DMS153 (cell line): Measurements from ENCODE around the gene KRTAP17-1.
"Not testable (repeated sequence)": the region's sequence is repeated elsewhere in the genome, so short reads cannot be mapped to it uniquely, and the experiment has no call there.

Source experiments
- DNase-seq: peaks from one replicate; lab custom pipeline; 2025; lab: John Stamatoyannopoulos, UW

KRTAP17-1 gene

DNA sequence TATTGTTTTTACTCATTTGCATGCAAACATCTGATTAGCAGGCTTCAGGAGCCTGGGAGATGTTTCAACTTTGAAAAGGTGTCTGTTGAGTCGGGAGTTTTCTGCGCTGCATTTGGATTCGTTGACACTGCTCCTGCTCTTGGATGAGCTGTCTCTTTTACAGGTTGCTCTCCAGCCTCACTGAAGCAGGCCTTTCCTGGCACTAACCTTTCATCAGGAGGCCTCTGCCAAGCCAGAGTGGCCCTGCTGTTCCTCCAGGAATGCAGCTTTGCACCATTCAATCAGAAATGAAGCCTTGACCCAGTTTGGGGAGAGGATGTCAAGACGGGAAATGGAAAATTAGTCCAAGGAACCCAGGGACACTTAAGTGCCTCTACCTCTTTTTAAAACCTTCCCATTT is 12.5 kb downstream of the KRTAP17-1 start:
- DNase-seq = no peak

DNA sequence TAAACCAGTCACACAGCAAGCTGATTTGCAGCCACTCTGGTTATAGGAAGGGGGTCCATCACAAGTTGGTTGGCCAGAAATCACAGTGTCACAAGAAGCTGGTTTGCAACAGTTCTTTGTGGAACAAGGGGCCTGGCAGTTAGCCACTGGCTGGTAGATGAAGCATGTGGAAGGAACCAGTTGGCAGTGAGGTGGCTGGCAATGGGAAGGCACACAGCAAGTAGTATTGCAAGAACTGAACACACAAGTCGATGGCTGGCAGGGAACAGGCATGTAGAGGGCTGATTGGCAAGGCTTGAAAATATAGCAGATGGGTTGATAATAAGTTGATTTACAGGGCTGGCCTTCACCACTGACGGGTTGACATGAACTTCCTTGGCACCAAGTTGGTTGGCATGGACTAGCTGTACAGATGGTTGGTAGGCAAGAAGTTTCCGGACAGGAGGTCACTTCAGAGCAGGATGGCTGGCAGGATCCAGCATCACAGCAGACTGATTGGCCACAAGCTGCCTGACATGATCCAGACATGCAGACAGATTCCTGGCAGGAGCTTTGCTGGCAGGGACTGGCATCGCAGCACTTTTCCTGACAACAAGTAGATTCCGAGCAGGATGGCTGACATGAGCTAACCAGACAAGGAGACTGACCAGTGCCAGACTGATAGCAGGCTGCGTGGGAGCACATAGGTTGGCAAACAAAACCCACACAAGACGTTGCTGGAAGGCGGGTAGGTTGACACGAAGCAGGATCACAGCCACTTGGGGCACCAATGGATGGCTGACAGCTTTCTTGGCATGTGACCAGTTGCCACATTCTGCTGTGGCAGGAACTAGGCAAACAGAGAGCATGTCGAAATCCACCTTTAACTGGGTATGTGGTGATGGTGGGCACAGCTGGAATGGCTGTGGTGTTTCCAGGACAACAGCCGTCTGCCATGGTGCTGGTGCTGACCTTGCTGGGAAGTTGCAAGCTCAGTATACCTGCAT is 13.3 kb downstream of the KRTAP17-1 start, which contains the start of gene KRTAP29-1:
Gene KRTAP29-1 (minus strand): TSS at position 936 of the 986 bp plus-strand sequence. CDS start 0 bp downstream, at position 936.
- DNase-seq = no peak

DNA sequence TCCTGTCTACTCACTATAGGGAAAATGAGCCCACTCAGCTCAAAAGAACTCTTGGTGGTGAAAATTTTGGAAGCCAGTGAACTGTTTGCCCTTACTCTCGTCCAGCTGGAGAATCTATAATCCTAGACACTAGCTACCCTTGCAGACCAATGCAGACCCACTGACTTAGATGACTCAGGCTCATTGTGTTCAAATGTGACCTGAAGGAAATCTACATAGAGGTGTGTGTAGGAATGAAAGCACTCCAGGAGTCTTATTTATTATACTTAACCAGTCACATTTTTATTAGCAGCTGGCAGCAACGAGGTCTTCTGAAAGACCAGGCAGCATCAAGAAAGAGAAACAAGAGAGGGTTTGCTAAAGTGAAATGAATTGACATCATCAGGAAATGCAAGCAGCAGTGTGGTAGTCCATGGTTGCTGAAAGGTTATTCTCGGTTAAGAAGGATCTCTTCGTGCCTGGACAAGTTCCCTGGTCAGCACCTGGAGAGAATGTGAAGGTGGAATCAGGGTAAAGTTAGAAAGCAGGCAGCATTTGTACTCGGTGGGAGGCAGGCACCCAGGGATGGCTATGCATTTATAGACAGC is 14.2 kb downstream of the KRTAP17-1 start:
- DNase-seq = no peak

DNA sequence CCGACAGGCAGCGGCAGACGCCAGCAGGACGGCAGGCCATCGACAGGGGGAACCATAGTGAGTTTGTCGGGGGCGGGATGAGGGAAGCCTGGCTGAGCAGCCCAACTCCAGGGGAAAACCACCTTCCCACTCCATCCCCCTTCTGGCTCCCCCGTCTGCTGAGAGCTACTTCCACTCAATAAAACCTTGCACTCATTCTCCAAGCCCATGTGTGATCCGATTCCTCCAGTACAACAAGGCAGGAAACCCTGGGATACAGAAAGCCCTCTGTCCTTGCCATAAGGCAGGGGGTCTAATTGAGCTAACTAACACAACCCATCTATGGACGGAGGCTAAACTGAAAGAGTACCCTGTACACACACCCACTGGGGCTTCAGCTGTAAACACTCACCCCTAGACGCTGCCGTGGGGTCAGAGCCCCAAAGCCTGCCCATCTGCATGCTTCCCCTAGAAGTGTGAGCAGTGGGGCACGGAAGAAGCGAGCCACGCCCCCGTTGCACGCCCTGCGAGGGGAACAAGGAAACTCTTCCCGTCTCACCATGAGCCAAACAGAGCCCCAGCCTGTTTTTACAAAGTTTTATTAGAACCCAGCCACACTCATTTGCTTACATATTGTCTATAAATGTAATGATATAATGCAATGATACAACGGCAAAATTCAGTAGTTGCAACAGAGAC is 16.9 kb downstream of the KRTAP17-1 start:
- no peak for DNase-seq

DNA sequence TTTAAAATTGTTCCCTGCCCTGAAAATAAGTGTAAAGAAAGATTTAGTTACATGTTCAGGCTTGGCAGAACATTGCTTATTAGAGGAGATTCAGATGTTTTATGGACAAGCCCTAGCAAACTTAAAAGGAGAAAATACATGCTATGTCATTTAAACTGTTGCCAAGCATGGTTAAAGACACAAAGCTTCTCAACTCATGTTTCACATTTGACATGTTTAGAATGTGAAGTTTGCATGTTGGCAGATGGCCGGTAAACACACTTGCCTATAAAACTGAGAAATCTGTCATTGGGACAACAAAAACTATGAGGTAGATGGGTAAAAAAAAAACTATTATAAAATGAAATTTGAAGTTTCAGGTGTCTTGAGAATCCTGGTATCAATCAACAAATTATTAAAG is 18.7 kb downstream of the KRTAP17-1 start:
- DNase-seq = no peak

DNA sequence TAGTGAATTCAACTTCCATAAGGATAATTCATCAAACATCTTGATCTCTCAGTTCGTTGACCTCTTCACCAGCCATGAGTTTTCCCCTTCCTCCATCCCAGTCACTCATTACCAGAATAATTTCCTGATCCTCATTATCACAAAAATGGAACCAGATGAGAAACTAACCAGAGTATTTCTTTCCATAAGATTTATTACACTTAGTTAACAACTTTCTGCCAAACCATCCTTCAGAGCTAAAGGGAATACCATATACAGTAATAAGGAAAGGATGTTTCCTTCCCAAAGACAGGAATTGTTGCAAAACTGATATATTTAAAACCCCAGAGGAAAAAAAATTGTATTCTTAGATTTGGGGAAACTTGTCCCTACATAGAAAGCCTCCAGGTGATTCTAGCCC is 21.5 kb downstream of the KRTAP17-1 start:
- no peak for DNase-seq

DNA sequence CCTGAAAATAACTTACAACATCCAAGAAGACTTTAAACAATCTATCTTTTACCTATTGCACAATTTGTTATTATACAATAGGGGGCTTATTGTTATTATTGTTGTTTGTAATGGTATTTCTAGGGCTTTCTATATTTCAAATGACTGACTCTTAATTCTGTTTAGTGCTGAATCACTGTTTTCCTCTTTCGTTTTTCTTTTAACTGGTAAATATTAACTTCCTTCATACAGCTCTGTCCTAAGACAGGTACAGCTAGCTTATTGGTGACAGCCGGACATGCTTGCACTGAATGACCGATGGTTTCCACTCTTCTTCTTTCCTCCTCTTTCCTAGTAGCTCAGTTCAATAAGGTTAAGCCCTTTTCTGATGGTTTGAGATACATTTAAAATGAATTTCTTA is 28.5 kb downstream of the KRTAP17-1 start:
- no peak for DNase-seq

DNA sequence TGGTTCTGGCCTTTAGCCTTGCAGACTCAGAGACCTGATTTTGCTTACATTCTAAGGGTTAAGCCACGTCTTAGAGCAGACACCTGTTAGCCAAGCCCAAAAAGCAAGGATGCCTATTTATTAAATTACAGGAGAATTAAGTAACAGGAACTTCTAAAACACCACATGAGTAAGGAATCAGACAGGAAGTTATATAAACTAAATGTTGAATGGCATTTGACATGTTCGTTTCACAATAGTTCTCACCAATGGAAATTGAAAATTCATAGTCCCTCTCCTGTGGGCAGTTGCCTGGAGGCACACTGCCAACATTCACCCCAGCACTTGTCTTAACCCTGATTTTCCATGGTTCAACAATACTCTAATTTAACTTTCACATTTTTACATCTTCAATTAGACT is 31.0 kb downstream of the KRTAP17-1 start:
- DNase-seq = no peak

DNA sequence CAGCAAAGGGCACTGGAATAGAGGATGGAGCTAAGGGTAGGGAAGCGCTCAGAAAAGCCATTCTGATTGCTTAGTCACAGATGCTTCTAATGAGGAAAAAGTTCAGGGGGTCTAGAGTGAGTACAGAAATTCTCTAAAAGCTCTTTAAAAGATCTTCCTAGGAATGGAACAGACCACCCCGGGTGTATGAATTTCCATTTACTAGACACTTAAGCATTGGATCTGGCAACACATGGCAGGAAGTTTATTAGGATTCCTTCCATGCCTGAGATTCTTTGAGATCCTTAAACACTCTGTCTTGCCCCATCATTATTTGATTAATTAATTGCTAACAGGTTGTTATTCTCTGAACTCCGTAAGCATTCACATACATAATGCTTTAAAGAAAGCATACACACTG is 31.5 kb downstream of the KRTAP17-1 start:
- no peak for DNase-seq

DNA sequence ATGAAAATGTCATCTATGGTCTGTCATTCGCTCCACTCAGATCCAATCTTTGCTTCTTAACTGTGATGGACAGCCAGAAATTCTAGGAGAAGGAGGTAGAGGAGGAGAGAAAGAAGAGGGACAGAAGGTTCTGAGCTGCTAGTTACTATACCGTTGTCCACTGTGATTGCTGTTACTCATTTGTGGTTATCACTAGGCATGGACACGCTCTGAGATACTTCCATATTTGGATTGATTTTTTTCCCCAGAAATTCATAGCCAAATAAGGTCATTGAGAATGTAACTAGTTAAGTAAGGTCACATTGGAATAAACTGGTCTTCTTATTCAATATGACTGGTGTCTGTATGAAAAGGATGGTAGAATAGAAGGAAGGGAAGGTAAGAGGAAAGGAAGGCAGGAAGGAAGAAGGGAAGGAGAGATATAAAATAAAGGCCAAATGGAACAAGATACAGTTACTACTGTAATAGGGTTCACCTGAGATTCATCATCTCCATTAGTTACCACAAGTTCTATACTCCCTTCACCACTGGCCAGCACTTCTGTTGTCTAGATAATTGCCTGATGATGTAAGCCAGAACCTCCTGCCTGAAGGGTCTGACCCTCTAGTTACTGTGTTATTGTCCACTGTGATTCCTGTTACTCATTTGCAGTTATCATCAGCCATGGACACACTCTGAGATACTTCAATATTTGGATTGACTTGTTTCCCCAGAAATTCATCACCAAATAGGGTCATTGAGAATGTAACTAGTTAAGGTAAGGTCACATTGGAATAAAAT is 37.1 kb downstream of the KRTAP17-1 start:
- DNase-seq = no peak

DNA sequence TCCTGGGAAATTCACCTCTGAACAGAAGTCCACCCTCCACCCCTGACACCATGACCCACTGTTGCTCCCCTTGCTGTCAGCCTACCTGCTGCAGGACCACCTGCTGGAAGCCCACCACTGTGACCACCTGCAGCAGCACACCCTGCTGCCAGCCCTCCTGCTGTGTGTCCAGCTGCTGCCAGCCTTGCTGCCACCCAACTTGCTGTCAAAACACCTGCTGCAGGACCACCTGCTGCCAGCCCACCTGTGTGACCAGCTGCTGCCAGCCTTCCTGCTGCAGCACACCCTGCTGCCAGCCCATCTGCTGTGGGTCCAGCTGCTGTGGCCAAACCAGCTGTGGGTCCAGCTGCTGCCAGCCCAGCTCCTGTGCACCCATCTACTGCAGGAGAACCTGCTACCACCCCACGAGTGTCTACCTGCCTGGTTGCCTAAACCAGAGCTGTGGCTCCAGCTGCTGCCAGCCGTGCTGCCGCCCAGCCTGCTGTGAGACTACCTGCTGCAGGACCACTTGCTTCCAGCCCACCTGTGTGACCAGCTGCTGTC is 39.8 kb downstream of the KRTAP17-1 start, which contains the start of gene KRTAP9-7:
Gene KRTAP9-7 (plus strand): TSS at position 51 of the 543 bp plus-strand sequence. CDS start 0 bp downstream, at position 51.
- DNase-seq = not testable (repeated sequence)

DNA sequence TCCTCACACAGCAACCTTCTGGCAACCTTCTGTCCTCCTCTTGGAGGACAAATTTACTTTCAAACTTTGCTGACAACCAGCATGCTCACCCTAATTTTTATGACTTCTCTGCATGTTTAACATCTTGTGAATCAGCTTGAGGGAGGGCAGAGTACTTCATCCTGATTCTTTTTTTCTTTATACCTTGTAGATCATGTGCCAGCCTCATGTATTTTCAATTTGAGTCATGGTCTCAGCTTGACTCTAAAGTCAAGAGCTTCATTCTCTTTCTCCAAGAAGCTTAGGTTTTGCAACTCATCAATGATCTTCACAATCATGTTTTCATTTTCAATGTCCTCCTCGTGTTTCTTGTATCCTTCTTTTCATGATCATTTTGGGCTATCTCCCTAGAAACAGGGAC is 43.7 kb downstream of the KRTAP17-1 start:
- DNase-seq = no peak

DNA sequence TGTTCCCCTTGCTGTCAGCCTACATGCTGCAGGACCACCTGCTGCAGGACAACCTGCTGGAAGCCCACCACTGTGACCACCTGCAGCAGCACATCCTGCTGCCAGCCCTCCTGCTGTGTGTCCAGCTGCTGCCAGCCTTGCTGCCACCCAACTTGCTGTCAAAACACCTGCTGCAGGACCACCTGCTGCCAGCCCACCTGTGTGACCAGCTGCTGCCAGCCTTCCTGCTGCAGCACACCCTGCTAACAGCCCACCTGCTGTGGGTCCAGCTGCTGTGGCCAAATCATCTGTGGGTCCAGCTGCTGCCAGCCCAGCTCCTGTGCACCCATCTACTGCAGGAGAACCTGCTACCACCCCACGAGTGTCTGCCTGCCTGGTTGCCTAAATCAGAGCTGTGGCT is 44.2 kb downstream of the KRTAP17-1 start:
- DNase-seq = not testable (repeated sequence)

DNA sequence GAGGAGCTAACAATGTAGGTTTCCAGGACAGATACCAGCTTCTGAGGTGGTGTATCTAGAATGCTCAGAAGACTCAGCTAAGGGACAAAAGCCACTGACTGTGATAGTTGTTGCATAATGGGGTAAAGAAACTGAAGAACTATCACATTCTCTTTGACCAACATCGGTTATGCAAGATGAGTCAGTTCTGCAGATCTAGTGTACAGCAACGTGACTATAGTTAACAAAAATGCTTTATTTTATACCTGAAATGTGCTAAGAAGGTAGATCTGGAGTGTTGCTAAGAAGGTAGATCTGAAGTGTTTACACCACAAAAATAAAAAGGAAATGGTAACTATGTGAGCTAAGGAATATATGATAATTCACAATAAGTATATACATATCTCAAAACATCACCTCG is 47.8 kb downstream of the KRTAP17-1 start:
- no peak for DNase-seq

DNA sequence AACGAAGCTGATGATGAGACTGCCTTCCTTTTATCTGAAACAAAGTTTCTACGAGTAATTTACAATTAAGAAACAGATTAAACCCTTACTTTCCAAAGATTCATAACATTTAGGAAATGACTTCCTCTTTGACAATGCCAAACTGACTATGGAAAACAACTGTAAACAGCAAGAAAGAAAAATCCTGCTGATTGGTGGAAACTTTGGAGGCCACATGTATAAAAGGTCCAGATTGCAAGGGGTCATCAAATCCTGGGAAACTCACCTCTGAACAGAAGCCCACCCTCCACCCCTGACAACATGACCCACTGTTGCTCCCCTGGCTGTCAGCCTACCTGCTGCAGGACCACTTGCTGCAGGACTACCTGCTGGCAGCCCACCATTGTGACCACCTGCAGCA is 50.4 kb downstream of the KRTAP17-1 start, which contains the start of gene KRTAP9-6:
Gene KRTAP9-6 (plus strand): TSS at position 301 of the 400 bp plus-strand sequence. CDS start 0 bp downstream, at position 301.
- DNase-seq = no peak
